ENCODE measurements around the gene INPP5A.

Gene INPP5A

GRCh38 chr10:132616996-132617736 lies 79.6 kb downstream of the INPP5A start:
- no peak for TF ChIP-seq YY1 (IDR thresholded peaks at IDR 0.05; ENCODE audit: low read depth)
- no peak for TF ChIP-seq RAD21 (IDR thresholded peaks at IDR 0.05; ENCODE audit: low read depth)
- no peak for TF ChIP-seq USF1 (IDR thresholded peaks at IDR 0.05)
- no peak for TF ChIP-seq ZBTB7A (IDR thresholded peaks at IDR 0.05; ENCODE audit: low read depth)
- TF ChIP-seq EGR1 (IDR thresholded peaks at IDR 0.05), result no peak
- no peak for TF ChIP-seq FOXM1 (IDR thresholded peaks at IDR 0.05; ENCODE audit: borderline replicate concordance, low read depth)
- TF ChIP-seq TCF12 (IDR thresholded peaks at IDR 0.05; ENCODE audit: low read depth), result no peak
- TF ChIP-seq NFIC (IDR thresholded peaks at IDR 0.05), result no peak
- TF ChIP-seq MAX (IDR thresholded peaks at IDR 0.05), result no peak
- no peak for TF ChIP-seq CREB1 (IDR thresholded peaks at IDR 0.05; ENCODE audit: low read depth)
- no peak for TF ChIP-seq TAF1 (IDR thresholded peaks at IDR 0.05; ENCODE audit: low read depth)
- TF ChIP-seq TEAD4 (IDR thresholded peaks at IDR 0.05), result no peak
- no peak for TF ChIP-seq CEBPB (IDR thresholded peaks at IDR 0.05)
- TF ChIP-seq REST (IDR thresholded peaks at IDR 0.05; ENCODE audit: low read depth), result no peak
- TF ChIP-seq EP300 (IDR thresholded peaks at IDR 0.05; ENCODE audit: borderline replicate concordance), result no peak

GRCh38 chr10:132617737-132618052 lies 80.1 kb downstream of the INPP5A start:
- no peak for TF ChIP-seq TCF12 (IDR thresholded peaks at IDR 0.05; ENCODE audit: low read depth)
- no peak for TF ChIP-seq RAD21 (IDR thresholded peaks at IDR 0.05; ENCODE audit: low read depth)
- no peak for TF ChIP-seq EGR1 (IDR thresholded peaks at IDR 0.05)
- TF ChIP-seq MAX (IDR thresholded peaks at IDR 0.05), result no peak
- TF ChIP-seq TEAD4 (IDR thresholded peaks at IDR 0.05), result no peak
- no peak for TF ChIP-seq CEBPB (IDR thresholded peaks at IDR 0.05)
- TF ChIP-seq FOXM1 (IDR thresholded peaks at IDR 0.05; ENCODE audit: borderline replicate concordance, low read depth), result no peak
- TF ChIP-seq EP300 (IDR thresholded peaks at IDR 0.05; ENCODE audit: borderline replicate concordance), result no peak
- no peak for TF ChIP-seq USF1 (IDR thresholded peaks at IDR 0.05)
- TF ChIP-seq TAF1 (IDR thresholded peaks at IDR 0.05; ENCODE audit: low read depth), result no peak
- TF ChIP-seq YY1 (IDR thresholded peaks at IDR 0.05; ENCODE audit: low read depth), result no peak
- no peak for TF ChIP-seq NFIC (IDR thresholded peaks at IDR 0.05)
- no peak for TF ChIP-seq ZBTB7A (IDR thresholded peaks at IDR 0.05; ENCODE audit: low read depth)
- no peak for TF ChIP-seq REST (IDR thresholded peaks at IDR 0.05; ENCODE audit: low read depth)
- TF ChIP-seq CREB1 (IDR thresholded peaks at IDR 0.05; ENCODE audit: low read depth), result no peak

- TF ChIP-seq TEAD4 (IDR thresholded peaks at IDR 0.05), result no peak
These were observed 80.8 kb downstream of the INPP5A start for GRCh38 chr10:132618158-132618919.

GRCh38 chr10:132619927-132620326 lies 82.3 kb downstream of the INPP5A start:
- no peak for TF ChIP-seq TEAD4 (IDR thresholded peaks at IDR 0.05)
- no peak for TF ChIP-seq MAX (IDR thresholded peaks at IDR 0.05)
- no peak for TF ChIP-seq CREB1 (IDR thresholded peaks at IDR 0.05; ENCODE audit: low read depth)
- TF ChIP-seq TAF1 (IDR thresholded peaks at IDR 0.05; ENCODE audit: low read depth), result no peak
- TF ChIP-seq USF1 (IDR thresholded peaks at IDR 0.05), result no peak
- no peak for TF ChIP-seq YY1 (IDR thresholded peaks at IDR 0.05; ENCODE audit: low read depth)
- TF ChIP-seq REST (IDR thresholded peaks at IDR 0.05; ENCODE audit: low read depth), result no peak
